GM19193 (cell line): ENCODE data around the gene MIOS.

ENCODE experiments used
- POLR2A ChIP-seq: IDR thresholded peaks from 4 replicates; pipeline ENCODE4 v1.6.1; 2011; ENCODE audit not compliant: insufficient read depth, insufficient read length; ENCODE audit errors: extremely low read depth

The MIOS gene

GRCh38 chr7:7548407-7548806 lies 18.3 kb upstream of the MIOS start:
- no peak for TF ChIP-seq POLR2A

GRCh38 chr7:7550663-7551062 lies 16.0 kb upstream of the MIOS start:
- no peak for TF ChIP-seq POLR2A

- no peak for TF ChIP-seq POLR2A
Observed at GRCh38 chr7:7552199-7552598, 14.5 kb upstream of the MIOS start.

GRCh38 chr7:7553386-7553785 lies 13.3 kb upstream of the MIOS start:
- TF ChIP-seq POLR2A, result no peak

GRCh38 chr7:7554021-7554432 lies 12.7 kb upstream of the MIOS start:
- TF ChIP-seq POLR2A, result no peak

DNA sequence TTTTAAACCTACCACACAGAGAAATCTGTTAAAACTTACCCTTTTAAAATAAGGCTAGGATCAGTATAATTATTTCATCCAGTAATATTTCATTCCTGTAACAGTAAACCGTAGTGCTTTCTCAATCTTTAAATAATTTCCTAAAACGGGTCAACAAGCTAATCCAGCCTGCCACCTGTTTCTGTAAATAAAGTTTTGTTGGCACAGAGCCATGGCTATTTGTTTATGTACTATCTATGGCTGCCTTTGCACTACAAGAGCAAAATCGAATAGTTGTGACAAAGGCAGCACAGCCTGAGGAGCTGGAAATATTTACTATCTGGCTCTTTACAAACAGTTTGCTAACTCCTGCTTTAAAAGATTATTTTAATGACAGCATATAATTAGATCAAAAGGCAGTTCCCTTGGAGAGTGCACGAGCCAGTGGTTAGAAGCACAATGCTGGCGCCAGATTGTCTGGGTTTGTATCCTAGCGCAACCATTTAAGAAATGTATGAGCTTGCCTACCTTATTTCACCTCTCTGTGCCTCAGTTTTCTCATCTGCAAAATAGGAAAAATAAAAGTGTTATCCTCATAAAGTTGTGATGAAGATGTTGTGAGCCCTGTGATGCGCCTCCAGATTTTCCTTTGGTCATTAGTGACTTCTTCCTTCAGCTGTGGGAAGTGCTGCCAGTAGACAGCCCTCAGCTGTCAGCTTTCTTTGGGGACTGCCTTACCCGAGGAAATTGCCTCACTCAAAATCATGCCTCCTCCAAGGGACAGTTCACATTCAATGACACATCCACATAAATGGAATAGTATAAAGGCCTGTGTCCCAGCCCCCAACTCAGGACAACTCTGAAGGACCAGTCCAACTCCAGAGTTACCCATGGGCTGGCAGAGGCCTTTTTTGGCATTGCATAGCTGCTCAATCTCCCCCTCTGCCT lies 11.8 kb upstream of the MIOS start:
- TF ChIP-seq POLR2A, result no peak

DNA sequence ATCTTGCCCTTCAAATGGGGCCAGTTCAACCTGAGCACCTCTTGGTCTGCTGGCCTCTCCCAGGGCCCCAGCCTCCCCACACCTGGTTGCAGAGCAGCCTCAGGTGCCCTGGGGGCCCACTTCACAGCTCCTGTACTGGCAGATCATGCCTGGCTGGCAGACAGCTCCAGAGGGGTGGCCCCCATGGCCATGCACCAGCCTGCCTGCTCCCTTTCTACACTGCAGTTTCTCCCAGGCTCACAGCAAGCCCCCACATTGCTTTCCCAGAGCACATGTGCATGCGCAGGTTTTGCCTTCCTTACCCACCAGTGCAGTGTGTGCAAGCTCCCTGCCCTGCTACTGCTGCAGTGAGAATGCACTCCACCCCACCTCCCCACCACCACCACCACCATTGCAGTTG lies 9.8 kb upstream of the MIOS start:
- no peak for TF ChIP-seq POLR2A

DNA sequence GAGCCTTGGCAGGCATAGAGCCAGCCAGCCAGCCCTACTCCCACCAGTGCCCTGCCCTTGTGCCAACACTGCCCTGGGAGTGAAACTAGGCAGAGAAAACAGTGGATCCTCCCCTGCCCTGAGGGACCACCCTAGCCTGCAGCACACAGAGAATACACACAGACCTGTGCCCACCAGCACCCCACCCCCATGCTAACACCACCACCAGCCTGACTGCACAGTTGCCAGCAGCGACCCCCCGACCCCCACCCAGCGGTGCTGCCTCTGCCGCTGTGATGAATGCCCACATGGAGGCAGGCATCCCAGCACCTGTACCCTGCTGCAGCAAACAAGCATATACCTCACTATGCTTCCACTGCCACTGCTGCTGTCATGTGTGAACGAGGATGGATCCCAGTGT lies 9.4 kb upstream of the MIOS start:
- TF ChIP-seq POLR2A, result no peak

DNA sequence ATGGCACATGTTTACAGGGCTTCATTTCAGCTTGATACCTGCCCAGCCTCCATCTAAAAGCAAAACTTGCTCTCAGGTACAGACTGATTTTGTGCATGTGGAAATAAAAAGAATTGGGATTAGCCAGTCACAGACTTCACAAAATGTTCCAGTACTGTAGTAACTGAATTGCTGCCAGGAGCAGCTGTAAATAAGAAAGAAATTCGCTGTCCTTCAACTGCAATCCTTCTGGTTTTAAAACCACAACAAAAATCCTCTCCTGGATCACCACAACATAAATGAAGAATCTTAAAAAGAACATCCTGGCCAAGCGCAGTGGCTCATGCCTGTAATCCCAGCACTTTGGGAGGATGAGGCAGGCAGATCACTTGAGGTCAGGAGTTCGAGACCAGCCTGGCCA lies 3.9 kb upstream of the MIOS start:
- no peak for TF ChIP-seq POLR2A

DNA sequence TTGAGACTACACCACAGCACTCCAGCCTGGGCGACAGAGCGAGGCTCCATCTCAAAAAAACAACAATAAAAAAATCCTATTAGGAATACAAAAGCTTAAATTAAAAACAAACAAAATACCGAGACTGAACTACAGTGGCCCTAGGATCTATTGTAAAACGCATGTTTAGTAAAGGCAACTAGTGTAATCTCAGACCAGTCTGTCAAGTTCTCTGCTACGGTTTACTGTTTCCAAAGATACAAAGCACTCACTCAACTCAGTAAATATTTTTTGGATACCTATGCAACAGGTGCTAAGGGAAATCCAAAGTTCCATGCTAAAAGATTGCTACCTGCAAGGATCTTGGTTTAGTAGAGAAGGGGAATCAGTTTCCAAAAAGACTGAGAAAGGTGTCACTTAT lies 3.4 kb upstream of the MIOS start:
- no peak for TF ChIP-seq POLR2A

GRCh38 chr7:7563813-7564212 lies 2.9 kb upstream of the MIOS start:
- TF ChIP-seq POLR2A, result no peak

DNA sequence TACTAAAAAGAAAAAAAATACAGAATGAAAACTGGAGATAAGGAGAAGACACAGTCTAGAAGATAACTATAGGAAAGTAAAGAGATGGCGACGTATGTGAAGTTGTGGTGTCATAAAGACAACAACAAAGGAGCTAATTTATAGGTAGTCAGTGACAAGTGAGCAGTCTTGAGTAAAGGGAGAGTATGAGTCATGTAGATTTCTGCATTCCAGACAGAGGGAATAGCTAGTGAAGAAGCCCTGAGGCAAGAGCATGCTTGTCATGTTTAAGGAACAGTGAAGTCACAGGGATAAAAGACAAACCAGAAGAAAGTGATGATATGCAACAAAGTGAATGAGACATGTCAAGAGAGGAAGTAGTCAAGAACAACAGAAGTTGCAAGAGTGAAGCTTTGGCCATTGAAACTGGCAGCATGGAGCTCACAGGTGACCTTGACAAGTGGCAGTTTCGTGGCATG lies 2.3 kb upstream of the MIOS start:
- no peak for TF ChIP-seq POLR2A

GRCh38 chr7:7565018-7565680 lies 1.5 kb upstream of the MIOS start:
- TF ChIP-seq POLR2A, result no peak

DNA sequence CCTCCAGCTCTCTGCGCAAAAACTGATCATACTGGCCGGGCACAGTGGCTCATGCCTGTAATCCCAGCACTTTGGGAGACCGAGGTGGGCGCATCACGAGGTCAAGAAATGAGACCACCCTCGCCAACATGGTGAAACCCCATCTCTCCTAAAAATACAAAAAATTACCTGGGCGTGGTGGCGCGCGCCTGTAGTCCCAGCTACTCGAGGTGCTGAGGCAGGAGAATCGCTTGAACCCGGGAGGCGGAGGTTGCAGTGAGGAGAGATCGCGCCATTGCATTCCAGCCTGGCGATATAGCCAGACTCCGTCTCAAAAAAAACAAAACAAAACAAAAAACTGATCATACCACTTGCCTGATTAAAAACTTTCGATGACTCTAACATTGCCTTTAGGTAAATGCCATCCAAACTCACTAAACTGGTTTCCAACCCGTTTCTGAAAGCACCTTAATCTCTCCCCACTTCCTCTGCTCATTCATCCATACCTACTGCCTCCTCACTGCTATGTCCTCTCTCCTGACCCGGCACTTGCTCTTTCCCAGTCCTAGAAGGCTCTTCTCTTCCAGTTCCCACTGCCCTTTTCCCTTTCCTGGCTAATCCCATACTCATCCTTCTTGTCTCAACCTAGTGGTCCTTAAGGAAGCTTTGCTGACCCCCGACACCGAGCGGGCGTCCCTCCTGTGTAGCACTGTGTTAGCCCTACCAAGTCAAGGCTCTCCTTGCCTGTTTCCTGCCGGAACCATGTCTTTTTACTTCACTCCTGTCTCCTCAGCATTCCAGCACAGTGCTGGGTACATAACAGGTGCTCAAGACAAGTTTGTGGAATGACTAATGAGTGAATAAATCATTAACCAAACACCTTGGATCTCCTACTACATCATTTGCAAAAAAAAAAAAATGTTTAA lies 686 bp upstream of the MIOS start:
- TF ChIP-seq POLR2A, result no peak
